Anterior cingulate cortex (tissue), 58 donors: ENCODE results near the gene CATSPER4.

Experiments
- DNase-seq, 58 donors: peaks; one replicate each; lab custom pipeline; 2025; lab: John Stamatoyannopoulos, UW

Gene CATSPER4

DNA sequence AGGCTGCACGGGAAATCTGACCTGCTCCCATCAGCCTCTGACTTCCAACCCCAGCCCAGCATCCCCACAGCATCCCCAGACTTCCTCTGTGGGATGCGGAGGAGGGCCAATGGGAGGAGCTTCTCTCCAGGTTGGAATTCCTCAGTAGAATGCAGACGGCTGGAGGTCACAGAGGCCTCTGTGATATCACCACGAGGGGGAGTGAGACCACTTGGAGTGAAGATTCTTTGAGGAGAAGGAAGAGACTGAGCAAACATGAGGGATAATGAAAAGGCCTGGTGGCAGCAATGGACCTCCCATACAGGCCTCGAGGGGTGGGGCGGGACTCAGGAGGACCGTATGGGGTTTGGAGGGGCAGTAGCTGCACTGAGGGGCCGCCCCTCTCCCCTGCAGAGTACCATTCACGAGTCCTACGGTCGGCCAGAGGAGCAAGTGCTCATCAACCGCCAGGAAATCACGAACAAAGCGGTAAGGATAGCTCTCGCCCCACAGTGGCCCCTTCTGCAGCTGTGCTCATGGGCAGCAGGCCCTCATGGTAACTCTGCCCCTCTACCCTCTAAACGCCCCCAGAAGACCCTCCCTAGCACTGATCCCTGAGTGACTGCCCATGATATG, at the start of gene CATSPER4:
Gene CATSPER4, plus strand, starts transcription at position 230 of the 615 bp plus-strand sequence. Its CDS starts 26 bp downstream, at position 256.
- DNase-seq: peak in 4 of 58 donors; percentile 4 to 9 (median 6)

GRCh38 chr1:26142159-26142558, 48.2 kb upstream of the CATSPER4 start:
- DNase-seq: no peak

DNA sequence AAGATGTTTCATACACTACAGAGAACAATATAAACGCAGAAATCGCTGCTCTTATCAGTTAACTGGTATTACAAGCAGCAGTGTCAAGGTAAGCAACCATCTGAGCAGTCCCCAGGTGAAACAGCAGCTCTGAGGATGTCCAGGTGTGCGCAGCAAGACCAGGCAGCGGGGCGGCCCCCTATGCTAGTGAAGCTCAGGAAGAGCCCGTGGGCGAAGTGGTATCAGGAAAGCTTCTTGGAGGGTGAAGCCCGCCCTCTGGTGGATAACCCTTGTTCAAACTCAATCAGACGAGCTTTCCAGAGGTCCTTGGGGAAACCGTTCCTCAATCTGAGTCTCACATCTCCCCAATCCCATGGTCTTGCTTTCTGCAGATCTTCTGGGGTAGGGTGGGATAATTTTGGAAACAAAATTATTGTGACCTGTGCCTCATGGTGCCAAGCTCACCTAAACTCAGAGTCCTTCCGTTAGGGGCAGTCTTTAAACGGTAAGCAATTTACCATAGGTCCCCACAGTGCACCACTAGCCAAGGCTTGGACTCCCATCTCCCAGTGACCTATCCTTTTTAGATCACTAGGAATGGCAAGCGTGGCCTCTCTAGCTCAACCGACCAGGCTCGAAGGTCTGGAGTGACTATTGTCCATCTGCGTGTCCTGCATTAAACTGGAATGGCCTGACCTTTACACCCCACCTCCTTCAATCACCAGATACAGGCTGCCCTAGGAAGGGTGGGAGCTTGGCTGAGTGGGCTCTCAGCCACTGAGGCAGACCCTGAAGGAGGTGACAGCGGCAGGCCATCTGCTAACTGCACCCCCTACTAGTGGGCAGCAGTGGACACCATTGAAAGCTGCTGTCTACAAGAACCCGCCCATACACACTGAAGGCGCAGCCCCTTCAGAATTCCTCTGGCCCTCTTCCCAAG, 45.1 kb upstream of the CATSPER4 start:
- DNase-seq: peak in 52 of 58 donors; percentile 18 to 85 (median 59)

DNA sequence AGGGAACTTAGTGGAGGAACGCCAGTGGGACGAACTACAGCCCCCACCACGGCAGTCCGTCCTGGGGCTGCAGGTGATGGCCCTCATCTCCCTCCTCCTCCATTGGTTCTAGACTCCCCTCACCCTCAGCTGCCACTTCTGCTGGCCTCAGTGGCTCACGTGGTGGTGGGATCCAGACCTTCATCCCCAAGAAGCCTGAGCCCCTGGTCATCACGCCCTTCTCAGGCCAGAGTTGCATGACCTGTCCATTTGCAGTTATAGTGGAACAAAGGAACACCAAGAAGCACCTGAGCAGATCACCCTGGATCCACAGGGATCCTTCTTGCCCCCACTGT, 44.5 kb upstream of the CATSPER4 start:
- DNase-seq: no peak

GRCh38 chr1:26148887-26149286, 41.5 kb upstream of the CATSPER4 start:
- DNase-seq: no peak

DNA sequence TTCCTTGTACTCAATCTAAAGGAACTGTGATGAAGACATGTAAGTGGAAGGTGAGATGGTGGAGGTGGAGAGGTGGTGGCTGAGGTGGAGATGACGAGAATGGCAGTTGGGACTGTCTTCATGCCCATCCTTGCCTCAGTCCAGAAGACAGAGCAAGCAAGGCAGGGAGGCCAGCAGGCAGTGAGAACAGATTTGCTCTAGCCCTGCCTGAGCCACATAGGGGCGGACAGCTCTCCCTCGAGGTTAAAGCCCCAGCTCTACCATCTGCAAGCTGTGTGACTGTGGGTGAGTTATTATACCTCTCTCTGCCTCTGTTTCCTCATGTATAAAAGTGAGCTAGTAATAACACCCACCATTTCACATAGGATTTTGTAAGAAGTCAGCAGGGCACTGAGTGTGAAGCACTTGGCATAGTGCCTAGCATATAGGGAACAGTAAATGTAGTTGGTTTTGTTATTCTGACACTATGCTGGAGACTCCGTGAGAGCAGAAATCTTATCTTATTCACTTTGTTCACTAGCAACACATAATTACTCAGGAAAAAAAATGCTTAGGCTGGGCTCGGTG, 36.4 kb upstream of the CATSPER4 start:
- no peak for DNase-seq

DNA sequence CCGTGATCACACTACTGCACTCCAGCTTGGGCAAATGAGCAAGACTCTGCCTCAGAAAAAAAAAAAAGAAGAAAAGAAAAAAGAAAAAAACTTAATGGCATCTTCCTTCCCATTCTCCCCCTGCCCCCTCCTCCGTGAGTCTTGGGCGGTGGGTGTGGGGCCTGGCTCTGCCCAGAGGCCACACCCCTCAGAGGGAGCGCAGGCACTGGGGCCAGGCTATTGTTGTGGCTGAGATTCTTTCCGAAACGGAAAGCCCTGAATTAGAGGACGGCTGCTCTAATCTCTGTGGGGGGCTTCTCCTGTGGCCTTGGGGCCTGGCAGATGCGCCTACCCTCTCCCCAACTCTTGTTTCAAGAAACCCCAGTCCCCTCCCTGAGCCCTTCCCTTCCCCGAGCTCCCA, 35.7 kb upstream of the CATSPER4 start:
- DNase-seq: no peak

GRCh38 chr1:26155370-26156284, 34.8 kb upstream of the CATSPER4 start:
- DNase-seq: no peak

- peak in 11 of 58 donors; percentile 7 to 47 (median 19) for DNase-seq
Measured at GRCh38 chr1:26156285-26157038, 33.9 kb upstream of the CATSPER4 start.

DNA sequence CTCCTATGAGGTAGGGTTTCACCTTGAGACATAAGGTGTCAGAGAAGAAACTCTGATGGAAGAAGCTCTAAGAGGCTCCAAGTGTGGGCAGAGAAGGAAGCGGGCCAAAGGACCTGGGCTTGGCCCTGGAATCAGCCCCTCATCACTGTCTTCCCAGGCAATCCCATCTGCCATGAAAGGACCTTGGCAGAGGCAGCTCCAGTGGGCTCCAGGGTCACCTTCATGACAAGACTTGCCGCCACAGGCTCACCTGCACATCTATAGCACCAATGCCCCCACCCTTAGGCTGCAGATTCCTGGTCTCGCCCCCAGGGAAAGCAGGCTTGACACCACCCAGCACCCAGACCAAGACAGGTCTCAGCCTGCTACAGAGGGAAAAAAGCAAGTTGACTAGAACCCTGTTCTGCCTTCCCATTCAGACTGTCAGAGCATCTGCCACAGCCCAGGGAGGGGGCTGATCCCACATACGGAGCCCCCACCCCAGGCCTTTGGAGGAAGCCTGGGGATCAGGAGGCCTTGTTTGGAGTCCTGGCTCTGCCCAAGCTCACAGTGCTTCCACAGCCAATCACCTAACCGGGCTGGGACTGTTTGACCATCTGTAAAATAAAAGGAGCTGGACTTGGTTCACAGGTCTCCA, 32.0 kb upstream of the CATSPER4 start:
- no peak for DNase-seq

- no peak for DNase-seq
Measured at GRCh38 chr1:26158908-26159742, 31.3 kb upstream of the CATSPER4 start, which contains the start of gene FAM110D. Gene FAM110D, plus strand, starts transcription at chr1:26159079. Its CDS starts 2,213 bp downstream, at chr1:26161292.

- no peak for DNase-seq
Measured at GRCh38 chr1:26159743-26160039, 30.7 kb upstream of the CATSPER4 start.

GRCh38 chr1:26160527-26161414, 29.6 kb upstream of the CATSPER4 start:
- no peak for DNase-seq

DNA sequence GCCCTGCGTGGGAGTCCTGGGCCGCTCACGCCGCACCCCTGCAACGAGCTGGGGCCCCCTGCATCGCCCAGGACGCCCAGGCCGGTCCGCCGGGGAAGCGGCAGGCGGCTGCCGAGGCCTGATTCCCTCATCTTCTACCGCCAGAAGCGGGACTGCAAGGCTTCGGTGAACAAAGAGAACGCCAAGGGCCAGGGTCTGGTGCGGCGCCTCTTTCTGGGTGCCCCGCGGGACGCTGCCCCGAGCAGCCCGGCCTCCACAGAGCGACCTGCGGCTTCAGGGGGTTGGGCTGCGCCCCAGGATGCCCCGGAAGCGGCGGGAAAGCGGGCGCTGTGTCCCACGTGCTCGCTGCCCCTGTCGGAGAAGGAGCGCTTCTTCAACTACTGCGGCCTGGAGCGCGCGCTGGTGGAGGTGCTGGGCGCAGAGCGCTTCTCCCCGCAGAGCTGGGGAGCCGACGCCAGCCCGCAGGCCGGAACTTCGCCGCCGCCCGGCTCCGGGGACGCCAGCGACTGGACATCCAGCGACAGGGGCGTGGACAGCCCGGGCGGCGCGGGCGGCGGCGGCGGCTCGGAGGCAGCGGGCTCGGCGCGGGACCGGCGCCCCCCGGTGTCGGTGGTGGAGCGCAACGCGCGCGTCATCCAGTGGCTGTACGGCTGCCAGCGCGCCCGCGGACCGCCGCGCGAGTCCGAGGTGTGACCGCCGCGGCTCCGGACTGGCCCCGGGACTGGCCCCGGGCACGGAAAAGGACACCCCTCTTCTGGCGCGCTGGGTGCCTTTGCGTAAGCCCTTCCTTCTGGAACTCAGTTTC, 28.8 kb upstream of the CATSPER4 start:
- DNase-seq: peak in 47 of 58 donors; percentile 12 to 76 (median 52)

- DNase-seq: no peak
Measured at GRCh38 chr1:26162220-26162709, 28.1 kb upstream of the CATSPER4 start.

- no peak for DNase-seq
Measured at GRCh38 chr1:26163684-26164035, 26.7 kb upstream of the CATSPER4 start.
